Activated T-cell treated with anti-CD3 and anti-CD28 coated beads, Interleukin-2, amount 50 U/mL, for 24 hours (primary cell): ENCODE results near the gene AIG1.

Experiments used
- DNase-seq: peaks from one replicate; pipeline ENCODE4 v3.0.0-alpha.2; 2020
- H3K27ac Mint-ChIP-seq: 2 replicates; pipeline ENCODE4 v1.8.0; 2020; ENCODE audit warnings: mild to moderate bottlenecking, mixed read lengths
- H3K27me3 Mint-ChIP-seq: 2 replicates; pipeline ENCODE4 v1.8.0; 2020; ENCODE audit warnings: mixed read lengths
- H3K36me3 Mint-ChIP-seq: 2 replicates; pipeline ENCODE4 v1.8.0; 2020; ENCODE audit warnings: low read depth, mixed read lengths
- H3K4me1 Mint-ChIP-seq: 2 replicates; pipeline ENCODE4 v1.8.0; 2020; ENCODE audit warnings: low read depth, mixed read lengths
- H3K4me3 Mint-ChIP-seq: 2 replicates; pipeline ENCODE4 v1.8.0; 2020; ENCODE audit warnings: mild to moderate bottlenecking, moderate library complexity, mixed read lengths
- H3K9me3 Mint-ChIP-seq: 2 replicates; pipeline ENCODE4 v1.8.0; 2020; ENCODE audit warnings: mixed read lengths

The AIG1 gene

DNA sequence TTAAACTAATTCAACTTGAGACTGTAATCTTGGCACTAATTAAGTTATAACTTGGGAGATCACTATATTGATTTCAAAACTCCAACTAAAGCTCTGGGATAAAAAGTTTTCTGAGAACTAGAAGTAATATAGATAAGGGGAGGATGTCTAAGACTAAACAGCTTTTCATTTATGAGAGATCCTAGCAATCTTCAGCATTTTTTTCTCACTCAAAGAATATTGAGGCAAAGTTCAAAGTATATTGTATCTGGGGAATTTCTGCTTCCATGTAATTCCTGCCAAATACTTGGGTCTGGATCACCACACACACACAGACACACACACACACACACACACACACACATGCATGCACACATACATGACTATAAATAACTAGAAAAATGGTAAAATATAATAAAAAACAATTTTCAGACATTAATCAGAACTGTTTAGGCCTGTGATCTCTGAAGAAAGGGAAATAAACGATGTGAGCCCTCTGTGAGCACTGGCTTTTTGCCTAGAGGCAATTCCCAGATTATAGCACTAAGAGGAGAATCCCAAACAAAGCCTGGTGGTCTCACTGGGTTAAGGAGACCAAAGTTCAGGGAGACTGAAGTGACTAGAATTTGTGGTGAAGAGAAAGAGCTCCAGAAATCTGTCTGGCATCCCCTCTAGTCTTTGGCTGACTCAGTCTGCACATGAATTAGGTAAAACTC is 297.0 kb downstream of the AIG1 start:
- Mint-ChIP-seq H3K36me3 (no peaks in the 10 kb centered on the region), H3K27me3 (peaks cover 3% of the 10 kb centered on the region), H3K9me3 (peaks cover 11% of the 10 kb centered on the region), H3K27ac (no peak overlapping the region), H3K4me1 (no peaks in the 10 kb centered on the region), H3K4me3 (no peak overlapping the region)
- no peak for DNase-seq

DNA sequence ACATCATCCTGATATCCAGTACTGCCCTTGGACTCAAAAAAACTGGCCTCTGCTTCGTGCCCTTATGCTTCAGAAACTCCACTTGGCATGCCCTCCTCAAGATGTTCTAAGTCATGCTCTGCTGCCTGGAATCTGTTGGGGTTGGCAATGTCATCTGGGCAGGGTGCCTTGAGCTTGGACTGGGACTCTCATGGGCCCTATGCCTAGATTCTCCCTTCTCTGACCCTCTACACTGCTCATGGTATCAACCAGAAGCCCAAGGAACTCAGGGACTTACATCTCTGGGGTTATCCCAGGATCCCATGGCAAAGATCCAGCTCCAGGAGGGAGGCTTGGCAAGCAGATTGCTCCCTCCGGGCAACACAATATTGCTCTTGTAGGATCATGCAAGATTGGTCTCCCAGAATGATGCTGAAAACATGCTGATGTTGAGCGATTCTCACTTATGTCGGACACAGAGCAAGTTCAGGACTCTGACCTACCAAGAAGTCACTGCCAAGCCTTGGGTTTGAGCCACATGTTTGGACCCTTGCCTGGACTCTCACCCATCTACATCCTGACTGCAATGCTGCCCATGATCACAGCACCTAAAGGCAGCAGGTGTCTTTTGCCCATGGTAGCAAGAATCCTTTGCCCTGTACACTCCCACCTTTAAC is 301.0 kb downstream of the AIG1 start:
- Mint-ChIP-seq H3K27me3 (peaks cover 3% of the 10 kb centered on the region), H3K9me3 (no peaks in the 10 kb centered on the region), H3K4me1 (no peaks in the 10 kb centered on the region), H3K36me3 (no peaks in the 10 kb centered on the region), H3K27ac (no peak overlapping the region), H3K4me3 (no peak overlapping the region)
- no peak for DNase-seq

DNA sequence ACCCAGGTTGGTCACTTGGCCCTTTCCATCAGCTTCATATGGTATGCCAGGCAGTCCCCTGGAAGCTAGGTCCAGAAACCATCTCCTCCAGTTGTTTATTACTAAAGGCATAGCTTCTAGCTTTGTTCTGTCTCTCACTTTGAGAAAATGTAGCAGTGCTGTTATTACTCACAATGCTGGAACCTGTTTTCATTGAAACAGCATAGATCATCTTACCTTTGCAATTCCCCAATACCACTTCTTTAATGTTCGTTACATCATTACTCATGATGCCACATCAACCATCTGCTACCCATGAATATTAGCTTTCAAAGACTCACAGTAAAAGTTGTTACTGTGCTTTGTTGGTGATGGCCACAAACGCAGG is 301.5 kb downstream of the AIG1 start:
- Mint-ChIP-seq H3K27me3 (peaks cover 3% of the 10 kb centered on the region), H3K27ac (no peak overlapping the region), H3K4me1 (no peaks in the 10 kb centered on the region), H3K36me3 (no peaks in the 10 kb centered on the region), H3K4me3 (no peak overlapping the region), H3K9me3 (no peaks in the 10 kb centered on the region)
- DNase-seq, result no peak

DNA sequence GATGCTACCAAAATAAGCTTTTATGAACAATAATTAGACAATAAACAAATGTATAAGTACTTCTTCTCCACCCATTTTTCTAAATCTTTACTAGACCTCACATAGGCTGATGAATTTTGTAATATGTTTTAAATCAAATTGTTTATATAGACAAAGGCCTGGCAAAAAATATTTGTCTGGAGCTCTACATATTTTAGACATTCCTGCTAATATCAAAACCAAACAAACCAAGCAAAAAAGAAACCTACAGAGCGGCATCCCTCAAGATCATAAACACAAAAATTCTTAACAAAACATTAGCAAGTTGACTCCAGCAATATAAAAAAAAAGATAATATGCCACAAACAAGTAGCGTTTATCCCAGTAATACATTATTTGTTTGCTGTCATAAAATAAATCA is 302.6 kb downstream of the AIG1 start:
- no peak for DNase-seq
- no peak overlapping the region for H3K27ac Mint-ChIP-seq
- H3K4me3 Mint-ChIP-seq, result no peak overlapping the region
- no peaks in the 10 kb centered on the region for H3K36me3 Mint-ChIP-seq
- no peaks in the 10 kb centered on the region for H3K27me3 Mint-ChIP-seq
- H3K9me3 Mint-ChIP-seq, result no peaks in the 10 kb centered on the region
- peaks cover 2% of the 10 kb centered on the region for H3K4me1 Mint-ChIP-seq

DNA sequence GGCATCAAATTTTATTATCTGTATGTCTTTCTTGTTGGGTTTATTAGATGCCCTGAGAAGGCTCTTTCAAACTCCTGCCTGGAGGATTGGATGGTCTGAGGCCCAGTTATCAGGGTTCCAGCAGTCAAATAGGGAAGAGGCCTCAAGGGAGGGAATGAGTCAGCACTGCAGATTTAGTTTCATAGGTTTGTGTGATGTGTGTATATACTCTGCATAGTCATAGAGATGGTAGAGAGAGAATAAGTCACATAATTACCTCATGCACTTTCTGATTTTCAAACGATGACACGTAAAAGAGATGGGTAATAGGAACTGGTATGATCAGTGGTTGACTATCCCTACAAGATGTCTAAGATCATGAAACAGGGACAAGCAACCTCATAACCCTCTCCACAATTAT is 307.7 kb downstream of the AIG1 start:
- Mint-ChIP-seq H3K4me3 (no peak overlapping the region), H3K36me3 (no peaks in the 10 kb centered on the region), H3K27me3 (peaks cover 2% of the 10 kb centered on the region), H3K4me1 (peaks cover 6% of the 10 kb centered on the region), H3K9me3 (no peaks in the 10 kb centered on the region), H3K27ac (no peak overlapping the region)
- DNase-seq, result no peak

DNA sequence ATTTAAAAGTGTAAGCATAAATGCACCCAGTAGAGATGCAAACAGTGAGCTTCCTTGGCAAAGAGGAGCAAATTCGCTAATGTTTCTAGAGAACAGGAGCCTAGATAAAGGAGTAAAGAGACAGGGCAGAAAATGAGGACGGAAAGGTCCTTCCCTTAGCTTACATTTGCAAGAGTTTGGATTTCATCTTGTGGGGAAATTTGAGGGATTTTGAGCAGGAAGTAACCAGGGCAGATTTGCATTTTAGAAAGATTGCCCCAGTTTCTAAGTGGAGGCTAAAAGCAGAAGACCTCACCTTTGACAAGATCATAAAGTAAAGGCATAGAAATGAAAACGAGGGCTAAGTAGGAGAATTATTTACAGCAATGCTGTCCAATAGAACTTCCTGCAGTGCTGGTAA is 309.3 kb downstream of the AIG1 start:
- H3K27me3 Mint-ChIP-seq, result peaks cover 2% of the 10 kb centered on the region
- no peak for DNase-seq
- no peaks in the 10 kb centered on the region for H3K36me3 Mint-ChIP-seq
- peaks cover 6% of the 10 kb centered on the region for H3K4me1 Mint-ChIP-seq
- no peak overlapping the region for H3K4me3 Mint-ChIP-seq
- no peaks in the 10 kb centered on the region for H3K9me3 Mint-ChIP-seq
- H3K27ac Mint-ChIP-seq, result no peak overlapping the region

DNA sequence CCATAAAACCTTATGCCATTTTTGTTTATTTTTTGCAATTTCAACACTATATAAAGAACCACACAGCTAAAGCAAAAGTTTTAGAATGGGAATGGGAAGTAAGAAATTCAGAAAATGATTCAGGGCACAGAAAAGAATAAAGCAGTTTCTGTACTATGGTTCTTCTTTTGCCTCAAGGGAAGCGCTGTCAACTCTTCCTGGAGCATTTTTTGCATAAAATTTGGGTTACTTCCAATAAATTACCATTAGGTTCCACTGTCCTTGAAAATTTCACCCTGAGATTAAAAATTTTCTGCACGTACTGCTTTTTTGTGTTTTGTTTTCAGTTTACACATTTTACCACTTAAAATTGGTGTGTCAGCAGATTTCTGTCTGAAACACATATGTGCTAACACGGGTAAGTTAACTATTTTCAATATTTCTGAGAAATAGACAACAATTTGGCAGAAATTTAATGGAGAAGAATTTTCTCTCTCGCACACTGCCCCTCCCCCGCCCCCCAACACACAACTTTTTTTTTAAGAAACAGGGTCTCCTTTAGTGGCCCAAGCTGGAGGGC is 310.2 kb downstream of the AIG1 start:
- peaks cover 2% of the 10 kb centered on the region for H3K27me3 Mint-ChIP-seq
- DNase-seq, result no peak
- no peaks in the 10 kb centered on the region for H3K36me3 Mint-ChIP-seq
- no peak overlapping the region for H3K4me3 Mint-ChIP-seq
- no peaks in the 10 kb centered on the region for H3K9me3 Mint-ChIP-seq
- no peak overlapping the region for H3K27ac Mint-ChIP-seq
- peaks cover 6% of the 10 kb centered on the region for H3K4me1 Mint-ChIP-seq

DNA sequence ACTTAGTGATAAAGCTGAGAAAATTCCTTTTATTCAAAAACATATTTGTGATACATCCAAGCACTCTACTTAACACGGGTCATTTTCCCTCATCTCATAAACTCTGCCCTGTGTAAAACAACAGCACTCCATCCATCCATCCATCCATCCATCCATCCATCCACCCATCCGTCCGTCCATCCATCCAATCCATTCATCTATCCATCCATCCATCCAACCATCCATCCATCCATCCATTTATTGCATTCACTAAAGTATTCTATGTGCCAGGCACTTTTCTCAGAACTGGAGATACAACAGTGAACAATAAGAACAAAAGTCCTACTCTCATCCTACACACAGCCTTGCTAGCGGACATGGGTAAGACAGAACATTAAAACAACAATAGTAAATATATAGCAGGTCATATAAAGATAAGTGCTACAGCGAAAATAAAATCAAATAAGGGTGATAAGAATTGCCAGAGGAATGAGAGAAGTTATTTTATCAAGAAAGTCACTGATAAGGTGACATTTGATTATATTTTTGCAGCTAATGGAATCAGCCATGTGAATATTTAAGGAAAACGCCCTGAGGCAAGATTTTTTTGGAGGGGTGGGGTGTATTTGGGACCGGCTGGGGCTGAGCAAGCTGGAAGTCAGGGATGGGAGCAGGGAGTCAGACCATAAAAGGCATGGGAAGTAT is 311.7 kb downstream of the AIG1 start:
- DNase-seq, result no peak
- Mint-ChIP-seq H3K4me3 (no peak overlapping the region), H3K36me3 (no peaks in the 10 kb centered on the region), H3K4me1 (peaks cover 6% of the 10 kb centered on the region), H3K9me3 (no peaks in the 10 kb centered on the region), H3K27ac (no peak overlapping the region), H3K27me3 (peaks cover 3% of the 10 kb centered on the region)

DNA sequence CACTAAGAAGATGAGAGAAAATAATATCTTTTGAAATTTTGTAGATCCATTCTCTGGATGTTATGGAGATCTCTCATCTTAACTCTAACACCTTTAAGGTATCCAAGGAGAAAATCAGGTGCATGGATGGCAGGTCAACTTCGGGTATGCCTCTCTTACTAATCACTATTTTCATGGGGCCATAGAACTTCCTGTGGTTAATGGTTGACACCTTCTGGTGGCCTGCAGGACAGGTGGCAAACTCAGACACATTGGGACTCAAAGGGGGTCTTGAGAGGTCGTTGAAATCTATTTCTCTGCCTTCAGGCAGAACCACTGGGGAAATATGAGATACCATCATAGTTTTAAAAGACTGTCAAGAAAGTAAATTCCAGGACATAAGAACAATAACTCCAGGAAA is 313.3 kb downstream of the AIG1 start:
- Mint-ChIP-seq H3K27ac (no peak overlapping the region), H3K27me3 (peaks cover 11% of the 10 kb centered on the region), H3K4me1 (no peaks in the 10 kb centered on the region), H3K4me3 (no peak overlapping the region), H3K9me3 (peaks cover 5% of the 10 kb centered on the region), H3K36me3 (no peaks in the 10 kb centered on the region)
- DNase-seq, result no peak

DNA sequence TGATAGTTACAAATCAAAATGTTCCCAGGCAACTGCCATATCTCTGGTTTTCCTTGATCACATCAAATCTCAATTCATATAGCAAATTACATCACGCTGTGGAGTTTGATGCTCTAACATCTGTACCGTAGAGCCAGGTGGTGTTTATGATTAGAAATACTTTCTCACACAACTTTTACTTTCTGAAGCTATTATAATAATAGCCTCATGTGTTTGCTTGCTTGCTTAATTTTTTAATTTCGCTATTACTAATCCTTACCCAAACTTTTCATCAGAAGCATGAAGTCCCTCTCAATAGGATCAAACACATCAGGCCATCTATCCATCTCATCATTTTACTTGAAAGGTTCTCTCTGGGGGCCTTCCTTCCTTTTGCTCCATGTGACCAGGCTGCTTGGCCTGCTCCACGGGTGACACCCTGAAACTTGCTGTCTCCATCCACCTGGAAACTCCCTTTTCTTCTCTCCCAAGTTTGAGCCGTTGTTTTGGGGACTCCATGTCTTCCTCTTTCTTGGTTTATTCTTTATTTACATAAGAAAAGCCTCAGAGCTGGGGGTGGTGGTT is 314.4 kb downstream of the AIG1 start:
- no peak for DNase-seq
- peaks cover 5% of the 10 kb centered on the region for H3K9me3 Mint-ChIP-seq
- H3K27me3 Mint-ChIP-seq, result peaks cover 11% of the 10 kb centered on the region
- H3K4me3 Mint-ChIP-seq, result no peak overlapping the region
- H3K4me1 Mint-ChIP-seq, result no peaks in the 10 kb centered on the region
- H3K27ac Mint-ChIP-seq, result no peak overlapping the region
- H3K36me3 Mint-ChIP-seq, result no peaks in the 10 kb centered on the region

DNA sequence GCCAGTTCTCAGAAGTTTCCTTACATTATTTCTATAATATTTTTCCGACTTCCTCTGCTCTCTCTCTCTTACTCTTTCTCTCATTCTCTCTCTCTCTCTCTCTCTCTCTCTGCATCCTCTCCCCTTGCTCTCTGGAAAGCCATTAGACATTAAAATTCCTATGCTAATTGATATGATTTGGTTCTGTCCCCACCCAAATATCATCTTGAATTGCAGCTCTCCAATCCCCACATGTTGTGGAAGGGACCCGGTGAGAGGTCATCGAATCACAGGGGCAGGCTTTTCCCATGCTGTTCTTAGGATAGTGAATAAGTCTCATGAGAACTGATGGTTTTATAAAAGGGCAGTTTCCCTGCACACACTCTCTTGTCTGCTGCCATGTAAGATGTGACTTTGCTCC is 315.7 kb downstream of the AIG1 start:
- no peak overlapping the region for H3K27ac Mint-ChIP-seq
- H3K4me3 Mint-ChIP-seq, result no peak overlapping the region
- no peaks in the 10 kb centered on the region for H3K4me1 Mint-ChIP-seq
- H3K27me3 Mint-ChIP-seq, result peaks cover 16% of the 10 kb centered on the region
- H3K36me3 Mint-ChIP-seq, result no peaks in the 10 kb centered on the region
- H3K9me3 Mint-ChIP-seq, result peaks cover 5% of the 10 kb centered on the region
- DNase-seq, result no peak

DNA sequence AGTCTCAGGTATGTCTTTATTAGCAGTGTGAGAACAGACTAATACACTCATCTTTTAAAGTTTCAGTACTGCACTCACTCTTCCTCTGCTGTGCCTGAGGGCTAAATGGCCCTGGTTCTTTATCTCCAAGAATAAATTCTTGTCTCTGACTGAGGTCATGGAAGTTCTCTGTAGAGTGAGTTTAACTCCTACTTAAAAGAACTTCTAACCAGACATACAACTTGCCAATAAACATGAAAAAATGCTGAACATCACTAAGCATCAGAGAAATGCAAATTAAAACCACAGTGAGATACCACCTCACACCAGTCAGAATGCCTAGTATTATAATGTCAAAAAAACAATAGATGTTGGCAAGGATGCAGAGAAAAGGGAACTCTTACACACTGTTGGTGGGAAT is 316.2 kb downstream of the AIG1 start:
- H3K4me1 Mint-ChIP-seq, result no peaks in the 10 kb centered on the region
- H3K27me3 Mint-ChIP-seq, result peaks cover 20% of the 10 kb centered on the region
- no peak for DNase-seq
- no peak overlapping the region for H3K4me3 Mint-ChIP-seq
- H3K9me3 Mint-ChIP-seq, result peaks cover 5% of the 10 kb centered on the region
- no peaks in the 10 kb centered on the region for H3K36me3 Mint-ChIP-seq
- no peak overlapping the region for H3K27ac Mint-ChIP-seq

DNA sequence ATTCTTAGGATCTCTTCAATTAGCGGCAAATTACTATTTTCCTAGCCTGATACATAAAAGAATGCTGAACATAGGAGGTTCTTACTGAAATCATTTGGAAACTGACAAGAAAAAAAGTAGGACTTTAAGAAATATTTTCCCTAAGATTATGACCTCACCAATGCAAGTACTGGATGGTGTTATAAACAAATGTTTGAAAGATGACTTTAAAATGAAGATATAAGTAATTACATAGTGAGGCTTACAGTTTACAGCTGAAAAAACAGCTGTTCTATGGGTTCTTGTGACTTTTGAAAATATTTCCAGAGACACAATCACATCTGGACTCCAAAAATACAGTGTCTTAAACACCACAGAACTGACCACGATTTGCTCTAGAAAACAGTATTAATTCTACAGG is 324.9 kb downstream of the AIG1 start:
- Mint-ChIP-seq H3K4me3 (no peak overlapping the region), H3K9me3 (peaks cover 5% of the 10 kb centered on the region), H3K4me1 (no peaks in the 10 kb centered on the region), H3K27me3 (peaks cover 10% of the 10 kb centered on the region), H3K36me3 (no peaks in the 10 kb centered on the region), H3K27ac (no peak overlapping the region)
- no peak for DNase-seq

DNA sequence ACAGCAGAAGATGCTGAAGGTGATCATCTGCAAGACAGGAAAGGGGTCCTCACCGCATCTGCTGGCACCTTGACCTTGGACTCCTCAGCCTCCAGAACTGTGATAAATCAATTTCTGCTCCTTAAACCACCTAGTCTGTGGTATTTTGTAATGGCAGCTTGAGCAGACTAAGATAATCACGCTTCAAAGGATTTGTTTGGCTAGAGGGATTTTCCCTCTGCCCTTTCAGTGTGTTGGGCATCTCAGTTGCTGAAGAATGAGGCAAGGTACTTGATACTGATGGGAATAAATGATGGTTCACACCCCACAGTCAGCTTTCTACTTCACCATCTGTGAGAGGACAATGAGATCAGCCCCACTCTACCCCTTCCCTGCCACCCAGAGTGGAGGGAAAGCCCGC is 329.6 kb downstream of the AIG1 start:
- Mint-ChIP-seq H3K4me1 (no peaks in the 10 kb centered on the region), H3K36me3 (no peaks in the 10 kb centered on the region), H3K27me3 (no peaks in the 10 kb centered on the region), H3K27ac (no peak overlapping the region), H3K4me3 (no peak overlapping the region), H3K9me3 (no peaks in the 10 kb centered on the region)
- no peak for DNase-seq
